ENCODE results near the gene TRIM48.
"Not testable (repeated sequence)": the region's sequence is repeated elsewhere in the genome, so short reads cannot be mapped to it uniquely, and the experiment has no call there.

TRIM48 gene, protein sequence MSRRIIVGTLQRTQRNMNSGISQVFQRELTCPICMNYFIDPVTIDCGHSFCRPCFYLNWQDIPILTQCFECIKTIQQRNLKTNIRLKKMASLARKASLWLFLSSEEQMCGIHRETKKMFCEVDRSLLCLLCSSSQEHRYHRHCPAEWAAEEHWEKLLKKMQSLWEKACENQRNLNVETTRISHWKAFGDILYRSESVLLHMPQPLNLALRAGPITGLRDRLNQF

DNA sequence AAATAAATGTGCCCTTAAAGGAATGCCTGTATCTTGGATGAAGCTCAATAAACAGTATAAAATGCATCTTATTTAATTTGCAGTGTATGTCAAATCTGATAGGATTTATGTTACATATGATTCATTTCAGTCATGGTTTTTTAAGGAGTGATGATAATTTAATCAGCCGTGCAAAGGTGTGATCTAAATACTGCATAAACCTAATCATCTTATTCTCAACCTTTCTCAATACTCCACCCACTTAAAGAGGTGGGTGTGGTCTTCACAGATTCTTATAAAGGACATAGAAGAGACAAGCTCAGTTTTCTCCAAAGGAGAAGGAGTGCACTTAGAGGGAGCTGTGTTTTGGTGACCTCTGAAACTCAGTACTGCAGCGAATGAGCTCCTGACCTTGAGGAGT is at the start of gene TRIM48:
Gene TRIM48 (plus strand): TSS at position 301 of the 400 bp plus-strand sequence. CDS start 113 bp downstream, outside the sequence.
- not testable (repeated sequence) for DNase-seq

DNA sequence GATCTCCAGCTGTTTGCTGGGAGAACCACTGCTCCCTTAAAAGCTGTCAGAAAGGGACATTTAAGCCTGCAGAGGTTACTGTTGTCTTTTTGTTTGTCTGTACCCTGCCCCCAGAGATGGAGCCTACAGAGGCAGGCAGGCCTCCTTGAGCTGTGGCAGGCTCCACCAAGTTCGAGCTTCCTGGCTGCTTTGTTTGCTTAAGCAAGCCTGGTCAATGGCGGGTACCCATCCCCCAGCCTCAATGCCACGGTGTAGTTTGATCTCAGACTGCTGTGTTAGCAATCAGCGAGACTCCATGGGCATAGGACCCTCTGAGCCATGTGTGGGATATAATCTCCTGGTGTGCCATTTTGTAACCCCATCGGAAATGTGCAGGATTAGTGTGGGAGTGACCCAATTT is 23.6 kb upstream of the TRIM48 start:
- not testable (repeated sequence) for DNase-seq

- DNase-seq, result no peak
Observed at GRCh38 chr11:55263081-55263480, 1.1 kb downstream of the TRIM48 start.
